HG02973 (cell line): ENCODE results near the gene TMEM187.

Source experiments
- ATAC-seq: cut with Tn5 transposase; IDR thresholded peaks from one replicate; pipeline ENCODE4 v1.9.1; 2021; ENCODE audit warnings: moderate library complexity; ENCODE audit not compliant: unreplicated experiment

TMEM187 gene

GRCh38 chrX:153953892-153954557, 18.5 kb upstream of the TMEM187 start:
- ATAC-seq: no peak

GRCh38 chrX:153954558-153955227, 17.9 kb upstream of the TMEM187 start:
- no peak for ATAC-seq

- no peak for ATAC-seq
These were observed 17.3 kb upstream of the TMEM187 start for GRCh38 chrX:153955228-153955732.

- ATAC-seq: no peak
These were observed 16.3 kb upstream of the TMEM187 start for GRCh38 chrX:153956044-153956907.

GRCh38 chrX:153957224-153957623, 15.3 kb upstream of the TMEM187 start:
- no peak for ATAC-seq

GRCh38 chrX:153958605-153959004, 13.9 kb upstream of the TMEM187 start:
- no peak for ATAC-seq

GRCh38 chrX:153959649-153960048, 12.9 kb upstream of the TMEM187 start:
- no peak for ATAC-seq

GRCh38 chrX:153960077-153960476, 12.5 kb upstream of the TMEM187 start:
- ATAC-seq: no peak

- ATAC-seq: no peak
These were observed 11.8 kb upstream of the TMEM187 start for GRCh38 chrX:153960786-153961185.

GRCh38 chrX:153961292-153961691, 11.3 kb upstream of the TMEM187 start:
- ATAC-seq: no peak

- ATAC-seq: no peak
These were observed 9.0 kb upstream of the TMEM187 start for GRCh38 chrX:153963546-153963945.

- ATAC-seq: no peak
These were observed 8.4 kb upstream of the TMEM187 start for GRCh38 chrX:153964105-153964504.

GRCh38 chrX:153965406-153965805, 7.1 kb upstream of the TMEM187 start:
- no peak for ATAC-seq

GRCh38 chrX:153966283-153966688, 6.3 kb upstream of the TMEM187 start:
- no peak for ATAC-seq

GRCh38 chrX:153966841-153967535, 5.6 kb upstream of the TMEM187 start:
- no peak for ATAC-seq

- ATAC-seq: no peak
These were observed 4.9 kb upstream of the TMEM187 start for GRCh38 chrX:153967536-153968224.

- ATAC-seq: no peak
These were observed 4.3 kb upstream of the TMEM187 start for GRCh38 chrX:153968255-153968654.

- no peak for ATAC-seq
These were observed 3.8 kb upstream of the TMEM187 start for GRCh38 chrX:153968754-153969124.

- no peak for ATAC-seq
These were observed 3.2 kb upstream of the TMEM187 start for GRCh38 chrX:153969125-153969903.

GRCh38 chrX:153969904-153970356, 2.6 kb upstream of the TMEM187 start:
- no peak for ATAC-seq
